SK-N-DZ (cell line): Measurements from ENCODE around the gene MEP1B.
"Not testable (repeated sequence)": the region's sequence is repeated elsewhere in the genome, so short reads cannot be mapped to it uniquely, and the experiment has no call there.

Experiments used
- DNase-seq: peaks from one replicate; pipeline ENCODE4 v3.0.0-alpha.2; 2015; ENCODE audit warnings: low spot score

MEP1B gene

DNA sequence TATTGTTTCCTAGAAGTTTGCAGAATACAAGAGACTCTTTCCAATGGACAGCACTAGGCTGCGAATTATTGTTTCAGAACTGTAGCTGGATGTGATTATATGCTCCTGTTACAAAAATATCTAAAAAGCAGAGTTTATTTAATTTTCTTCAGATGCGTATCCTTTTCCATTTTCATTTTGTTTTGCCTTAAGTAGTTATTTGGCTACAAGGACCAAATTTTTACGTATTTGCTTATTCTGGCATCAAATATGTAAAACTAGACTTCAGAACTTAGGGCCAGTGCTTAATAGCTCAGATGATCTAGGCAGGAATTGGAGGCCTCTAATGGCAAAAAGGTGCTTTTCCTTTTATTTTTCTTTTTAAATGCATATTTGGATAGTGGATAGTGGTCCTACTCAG, 18.7 kb downstream of the MEP1B start:
- DNase-seq: no peak

DNA sequence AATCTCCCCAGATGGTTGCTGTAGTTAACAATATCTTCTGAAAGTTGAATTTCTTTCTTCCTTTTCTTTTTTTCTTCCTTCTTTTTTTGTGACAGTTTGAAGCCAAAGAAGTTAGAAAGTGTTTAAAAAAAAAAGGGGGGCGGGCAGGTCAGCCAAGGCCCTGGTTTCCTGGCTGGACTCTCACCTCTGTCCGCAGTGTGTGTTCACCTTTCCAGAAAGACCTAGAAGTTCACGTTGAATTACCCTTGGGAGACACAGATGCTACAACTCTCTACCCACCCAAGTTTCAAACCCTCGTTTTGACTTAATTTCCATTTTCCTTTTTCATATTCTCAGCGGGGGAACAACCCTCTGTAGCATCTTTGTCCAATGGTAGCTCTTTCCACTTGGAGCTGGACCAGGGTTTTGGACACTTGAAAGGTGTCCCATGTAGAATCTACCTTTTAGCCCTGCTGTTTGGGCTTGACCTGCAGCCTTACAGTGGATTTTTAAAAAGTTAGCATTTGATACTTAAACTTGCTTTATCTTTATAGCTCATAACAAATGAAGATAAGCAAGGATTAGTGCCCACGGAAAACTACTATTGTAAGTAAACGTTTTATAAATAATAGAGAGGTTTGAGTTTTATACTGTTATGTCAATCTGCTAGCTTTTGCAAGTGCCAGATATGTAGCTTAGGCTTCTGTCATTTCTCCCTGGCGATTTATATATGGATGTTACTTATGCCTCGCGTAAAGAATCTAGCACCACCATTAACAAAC, 20.0 kb downstream of the MEP1B start:
- DNase-seq: no peak

DNA sequence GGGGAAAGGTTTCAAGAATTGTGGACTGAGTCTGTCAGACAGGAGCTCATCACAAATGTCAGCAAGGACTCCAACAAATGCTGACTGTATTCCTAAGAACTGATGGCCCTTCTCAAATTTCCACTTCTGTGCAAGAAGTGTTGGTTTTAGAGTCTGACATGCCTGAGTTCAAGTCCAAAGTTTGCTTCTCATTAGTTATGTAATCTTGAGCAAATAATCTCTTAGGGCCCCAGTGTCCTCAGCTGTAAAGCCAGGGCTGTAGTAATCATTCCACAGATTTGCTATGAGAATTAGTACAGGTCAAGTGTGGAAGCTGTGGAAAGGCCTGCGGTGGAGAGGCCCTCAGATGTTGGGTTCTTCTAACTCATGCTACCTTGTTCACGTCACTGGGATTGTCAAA, 23.9 kb downstream of the MEP1B start:
- no peak for DNase-seq

DNA sequence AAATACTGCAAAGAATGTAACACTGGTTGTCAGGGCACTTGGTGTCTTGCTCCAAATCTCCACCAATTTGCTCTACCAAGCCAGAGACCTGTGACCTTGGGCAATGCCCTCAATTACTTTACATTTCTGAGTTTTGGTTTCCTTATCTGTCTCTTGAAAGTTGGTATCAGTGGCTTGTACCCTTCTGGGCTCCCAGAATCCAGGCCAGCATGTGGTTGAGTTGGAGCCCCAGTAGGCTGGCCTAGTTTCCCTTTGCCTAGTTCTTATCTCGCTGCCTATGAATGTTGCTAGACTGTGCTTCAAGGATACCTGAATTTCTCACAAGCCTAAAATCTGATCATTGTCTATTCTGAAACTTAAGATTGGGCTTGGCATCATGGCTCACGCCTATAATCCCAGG, 26.6 kb downstream of the MEP1B start:
- DNase-seq: no peak

DNA sequence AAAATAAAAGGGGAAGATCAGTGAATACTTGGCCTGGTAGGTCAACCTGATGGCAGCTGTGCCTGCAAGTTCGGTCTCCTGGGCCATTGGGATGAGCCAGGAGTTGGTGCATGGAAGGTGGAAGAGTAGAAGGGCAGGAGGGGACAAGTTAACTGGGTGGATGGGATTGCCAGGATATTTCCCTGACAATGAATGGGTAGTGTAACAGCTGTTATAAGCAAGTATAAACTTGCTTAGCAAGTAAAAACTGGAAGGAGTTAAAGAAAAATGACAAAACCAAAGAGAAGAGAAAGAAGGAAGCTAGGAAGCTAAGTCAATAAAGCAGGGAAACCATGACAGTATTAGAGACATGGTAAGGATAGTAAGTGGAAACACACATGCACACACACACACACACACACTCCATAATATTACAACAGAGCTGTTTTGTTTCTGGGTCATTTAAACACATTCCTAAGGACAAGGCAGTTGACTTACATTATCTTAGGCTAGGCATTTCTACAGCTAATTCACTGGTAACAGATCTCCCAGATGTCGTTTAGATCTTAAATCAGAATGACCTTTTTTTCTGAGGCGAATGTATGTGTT, 29.7 kb downstream of the MEP1B start:
- no peak for DNase-seq

DNA sequence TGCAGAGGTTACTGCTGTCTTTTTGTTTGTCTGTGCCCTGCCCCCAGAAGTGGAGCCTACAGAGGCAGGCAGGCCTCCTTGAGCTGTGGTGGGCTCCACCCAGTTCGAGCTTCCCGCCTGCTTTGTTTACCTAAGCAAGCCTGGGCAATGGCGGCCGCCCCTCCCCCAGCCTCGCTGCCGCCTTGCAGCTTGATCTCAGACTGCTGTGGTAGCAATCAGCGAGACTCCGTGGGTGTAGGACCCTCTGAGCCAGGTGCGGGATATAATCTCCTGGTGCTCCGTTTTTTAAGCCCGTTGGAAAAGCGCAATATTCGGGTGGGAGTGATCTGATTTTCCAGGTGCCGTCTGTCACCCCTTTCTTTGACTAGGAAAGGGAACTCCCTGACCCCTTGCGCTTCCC, 43.5 kb downstream of the MEP1B start:
- not testable (repeated sequence) for DNase-seq

DNA sequence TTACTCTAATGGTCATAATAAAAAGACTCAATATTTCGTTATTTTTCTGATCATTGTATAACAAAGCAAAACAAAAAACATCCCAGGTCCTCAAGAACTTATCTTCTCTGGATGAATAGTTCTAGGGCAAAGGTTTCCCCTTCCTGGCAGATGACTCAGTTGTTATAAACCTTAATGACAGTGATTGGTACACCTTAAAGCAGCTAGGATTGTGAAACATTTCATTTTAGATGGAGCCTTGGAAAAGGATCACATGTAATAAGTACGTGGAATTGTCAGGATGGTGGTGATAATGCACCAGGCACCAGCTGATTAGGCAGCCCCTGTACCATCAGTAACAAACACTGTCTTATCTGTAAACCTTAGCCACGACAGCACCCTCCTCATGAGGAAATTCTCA, 47.2 kb downstream of the MEP1B start:
- DNase-seq: no peak

DNA sequence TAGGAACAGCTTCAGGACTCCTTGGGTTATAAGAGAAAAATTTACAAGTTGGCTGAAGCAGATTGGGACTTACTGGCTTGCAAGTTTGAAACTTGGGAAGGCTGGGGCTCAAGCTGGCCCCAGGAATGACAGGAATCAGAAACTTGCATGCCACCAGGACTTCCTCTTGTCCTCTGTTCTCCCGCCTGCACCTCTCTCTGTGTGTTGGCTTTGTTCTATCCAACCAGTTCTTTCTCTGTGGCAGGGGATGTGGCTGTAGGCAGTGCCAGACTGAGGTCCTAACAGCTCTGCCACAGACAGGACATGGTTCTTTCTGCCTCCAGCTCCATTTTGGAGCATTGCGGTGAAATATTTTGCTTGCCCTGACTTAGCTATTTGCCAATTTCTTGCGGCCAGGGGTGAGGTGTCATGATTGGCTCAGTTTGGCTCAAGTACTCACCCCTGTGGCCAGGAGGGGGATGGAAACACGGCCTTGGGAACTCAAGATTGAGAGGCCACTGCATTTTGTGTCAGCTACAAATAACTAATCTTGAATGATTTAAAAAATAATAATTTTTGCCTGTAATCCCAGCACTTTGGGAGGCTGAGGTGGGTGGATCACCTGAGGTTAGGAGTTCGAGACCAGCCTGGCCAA, 48.9 kb downstream of the MEP1B start:
- no peak for DNase-seq

DNA sequence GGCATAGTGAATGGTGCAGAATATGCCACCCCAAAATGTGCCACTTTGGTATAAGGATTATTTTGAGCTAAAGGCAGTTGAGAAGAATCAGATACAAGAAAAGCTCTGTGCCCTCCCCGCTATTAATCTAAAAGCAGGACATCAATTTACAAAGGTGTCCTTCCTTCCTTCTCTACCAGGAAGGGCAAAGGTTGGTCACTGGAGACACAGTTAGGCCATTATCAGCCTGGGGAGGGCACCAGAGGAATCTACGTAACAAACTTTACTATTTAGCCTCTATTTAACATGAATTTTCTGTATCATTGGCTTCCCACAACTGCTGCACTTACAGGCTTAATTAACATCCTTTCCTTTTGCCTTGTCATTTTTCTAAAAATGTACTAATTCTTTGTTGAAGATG, 52.6 kb downstream of the MEP1B start:
- no peak for DNase-seq

DNA sequence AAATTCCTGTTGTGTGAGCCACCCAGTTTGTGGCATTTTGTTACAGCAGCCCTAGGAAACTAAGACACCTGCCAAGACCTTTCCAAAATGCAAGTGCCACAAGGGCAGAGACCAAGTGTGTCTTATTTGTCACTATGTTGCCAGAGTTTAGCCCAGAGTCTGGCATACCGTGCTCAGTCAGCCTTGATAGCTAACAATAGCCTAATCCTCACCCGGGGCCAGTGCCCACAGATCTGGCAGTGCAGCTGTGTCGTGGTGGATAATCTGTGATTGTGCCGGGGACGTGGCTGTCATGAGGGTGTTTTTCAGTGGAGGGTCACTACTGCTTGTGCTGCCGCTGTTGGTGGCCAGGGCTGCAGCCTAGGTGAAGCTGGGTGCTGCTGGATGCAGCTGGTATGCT, 53.5 kb downstream of the MEP1B start:
- DNase-seq: no peak

DNA sequence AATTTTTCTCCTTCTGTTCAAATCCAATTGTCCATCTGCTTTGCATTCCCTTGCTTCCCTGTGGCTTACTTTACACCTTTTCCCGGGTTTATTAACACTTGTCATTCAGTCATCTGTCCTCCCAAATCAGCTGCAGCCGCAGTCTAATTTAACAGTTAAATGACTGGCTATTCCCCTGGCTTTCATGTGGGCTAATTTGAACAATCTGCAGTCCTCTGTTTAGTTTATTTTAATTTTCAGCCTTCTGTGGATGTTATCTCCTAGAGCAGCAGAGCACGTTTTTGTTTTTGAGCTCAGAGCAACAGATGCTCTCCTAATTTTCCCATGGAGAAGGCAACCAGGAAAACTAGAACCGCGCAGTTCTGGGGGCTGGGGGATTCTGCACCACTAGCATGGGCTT, 55.0 kb downstream of the MEP1B start:
- peak; percentile 15 for DNase-seq

DNA sequence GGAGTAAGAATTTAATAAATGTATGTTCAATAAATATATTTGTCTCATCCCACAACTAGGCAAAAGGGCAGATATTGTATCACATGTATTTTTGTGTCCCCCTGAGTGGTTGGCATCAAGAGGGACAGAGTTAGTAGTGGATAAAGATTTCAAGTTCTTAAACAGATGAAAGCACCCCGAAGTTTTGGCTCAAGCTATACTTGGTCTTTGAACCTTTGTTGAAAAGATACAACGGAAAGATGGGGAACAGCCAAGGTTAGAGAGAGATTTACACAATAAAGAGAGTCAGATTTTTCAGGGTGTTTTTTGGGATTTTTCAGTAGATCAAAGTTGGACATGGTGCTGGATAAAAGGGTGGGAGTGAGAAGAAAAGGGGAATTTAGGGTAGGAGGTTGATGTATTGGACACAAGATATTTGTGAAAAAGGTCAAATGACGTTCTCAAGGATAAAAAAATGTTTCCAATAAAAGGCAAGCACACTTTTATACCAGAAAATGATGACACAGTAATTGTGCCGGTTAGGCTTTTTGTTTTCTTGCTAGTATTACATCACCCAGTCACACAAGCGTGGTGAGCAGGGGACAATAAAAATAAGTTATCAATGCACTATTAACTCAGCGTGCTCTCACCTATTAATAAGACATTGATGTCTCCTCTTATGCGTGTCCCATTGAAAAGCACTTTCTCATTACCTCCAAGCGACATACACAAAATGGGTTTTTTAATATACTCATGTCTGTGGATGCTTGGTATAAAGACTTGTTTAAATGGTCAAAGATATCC, 59.5 kb downstream of the MEP1B start:
- no peak for DNase-seq

DNA sequence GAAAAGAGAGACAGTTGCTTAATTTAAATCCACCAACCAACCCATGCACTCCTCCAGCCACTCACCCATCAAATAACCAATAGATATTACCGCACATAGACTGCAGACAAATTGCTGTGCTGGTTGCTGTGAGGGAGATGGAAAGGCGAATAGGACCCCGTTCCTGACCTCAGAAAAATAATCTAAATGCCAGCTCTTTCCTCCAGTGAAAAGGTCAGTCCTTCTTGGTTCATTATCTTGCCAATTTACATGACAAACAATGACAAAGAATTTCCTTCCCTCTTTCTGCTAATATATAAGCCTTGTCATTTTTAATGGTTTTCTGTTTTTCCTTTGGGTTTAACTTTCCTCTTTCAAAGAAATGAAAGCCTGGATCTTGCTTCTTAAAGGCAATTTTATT, 61.6 kb downstream of the MEP1B start:
- DNase-seq: no peak

DNA sequence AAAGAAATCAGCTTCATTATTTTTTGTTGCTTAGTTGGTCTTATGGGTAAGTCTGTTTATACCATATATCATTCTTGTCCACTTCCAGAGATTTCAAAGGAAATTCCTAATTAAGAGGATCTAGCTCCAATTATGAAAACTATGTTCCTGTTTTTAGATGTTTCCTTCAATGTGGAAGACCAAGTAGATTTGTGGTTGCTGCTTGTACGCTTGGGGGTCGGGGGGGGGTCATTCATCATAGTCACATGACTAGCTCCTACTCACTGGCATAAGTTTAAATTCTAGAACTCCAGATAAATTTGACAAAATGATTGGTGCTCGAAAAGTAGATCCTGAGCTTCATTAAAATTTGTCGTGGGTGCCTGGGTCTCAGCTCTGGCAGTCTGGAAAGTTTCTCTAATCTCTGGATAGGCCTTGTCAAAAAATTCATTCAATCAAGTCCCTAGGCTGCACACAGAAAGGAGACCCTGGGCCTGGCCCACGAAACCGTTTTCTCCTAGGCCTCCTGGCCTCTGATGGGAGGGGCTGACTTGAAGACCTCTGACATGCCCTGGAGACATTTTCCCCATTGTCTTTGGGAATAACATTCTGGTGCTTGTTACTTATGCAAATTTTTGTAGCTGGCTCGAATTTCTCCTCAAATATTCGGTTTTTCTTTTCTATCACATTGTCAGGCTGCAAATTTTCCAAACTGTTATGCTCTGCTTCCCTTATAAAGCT, 62.5 kb downstream of the MEP1B start:
- DNase-seq: no peak

DNA sequence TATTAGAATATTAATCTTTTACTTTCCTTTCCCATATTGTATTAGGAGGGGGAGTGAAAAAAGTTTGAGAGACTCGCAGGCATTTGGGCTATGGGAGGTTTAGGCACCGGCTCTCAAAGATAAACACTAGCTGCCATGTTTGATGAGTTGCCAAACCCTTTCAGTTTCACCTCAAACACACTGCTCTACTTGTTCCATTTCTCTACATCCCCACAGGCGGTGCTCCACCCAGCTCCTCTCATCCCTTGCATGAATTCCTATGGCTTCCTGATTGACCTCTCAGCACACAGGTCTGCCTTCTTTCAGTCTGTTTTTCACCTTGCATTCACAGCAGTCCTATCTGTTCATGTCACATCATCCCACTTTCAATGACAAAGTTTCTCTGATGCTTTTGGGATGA, 65.7 kb downstream of the MEP1B start:
- DNase-seq: no peak

DNA sequence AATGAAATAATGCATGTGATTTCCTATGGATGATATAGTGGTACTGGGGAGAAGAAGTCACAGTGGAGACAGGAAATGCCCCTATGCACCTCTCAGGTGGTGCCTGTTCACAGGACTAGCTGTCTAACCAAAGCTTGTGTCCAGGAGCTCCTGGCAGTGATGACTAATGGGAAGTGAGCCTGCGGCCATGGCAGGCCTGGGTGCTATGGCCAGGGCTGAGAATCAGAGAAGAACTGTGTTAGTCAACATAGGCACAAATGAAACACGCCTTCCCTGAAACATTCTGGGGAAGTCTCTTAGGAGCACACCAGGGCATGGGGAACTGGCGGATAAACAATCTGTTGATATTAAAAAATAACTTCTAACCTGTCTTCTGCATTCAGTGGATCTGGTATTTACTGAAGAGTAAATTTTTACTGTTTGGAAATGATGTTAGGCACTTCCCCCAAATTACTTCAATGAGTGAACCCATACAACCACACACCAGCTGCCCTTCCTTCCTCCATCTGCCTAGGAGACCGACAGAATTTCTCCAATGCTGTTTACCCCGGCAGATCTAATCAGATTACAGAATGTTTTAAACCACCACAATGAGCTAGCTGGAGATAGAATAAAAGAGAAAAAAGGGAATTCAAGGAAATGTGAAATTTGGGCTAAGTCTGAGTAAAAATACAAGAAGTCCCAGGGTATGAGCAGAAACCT, 67.4 kb downstream of the MEP1B start:
- no peak for DNase-seq

DNA sequence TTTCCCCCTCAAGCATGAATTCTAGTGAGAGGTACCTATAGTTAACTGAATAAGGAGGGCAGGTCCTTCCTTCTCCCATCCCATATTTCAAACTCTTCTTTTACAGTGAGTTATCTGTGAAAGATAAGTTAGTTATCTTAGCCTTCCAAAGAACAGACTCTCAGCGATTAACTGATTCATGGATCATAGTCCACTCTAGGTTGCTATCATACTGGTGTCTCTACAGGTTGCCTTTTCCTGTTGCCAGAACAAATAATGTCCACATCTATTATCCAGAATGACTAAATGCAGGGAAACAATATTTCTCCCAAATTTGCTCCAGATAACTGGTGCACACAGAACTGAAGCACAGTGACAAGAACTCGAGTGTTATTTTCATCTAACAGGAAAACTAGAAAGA, 68.3 kb downstream of the MEP1B start:
- no peak for DNase-seq

DNA sequence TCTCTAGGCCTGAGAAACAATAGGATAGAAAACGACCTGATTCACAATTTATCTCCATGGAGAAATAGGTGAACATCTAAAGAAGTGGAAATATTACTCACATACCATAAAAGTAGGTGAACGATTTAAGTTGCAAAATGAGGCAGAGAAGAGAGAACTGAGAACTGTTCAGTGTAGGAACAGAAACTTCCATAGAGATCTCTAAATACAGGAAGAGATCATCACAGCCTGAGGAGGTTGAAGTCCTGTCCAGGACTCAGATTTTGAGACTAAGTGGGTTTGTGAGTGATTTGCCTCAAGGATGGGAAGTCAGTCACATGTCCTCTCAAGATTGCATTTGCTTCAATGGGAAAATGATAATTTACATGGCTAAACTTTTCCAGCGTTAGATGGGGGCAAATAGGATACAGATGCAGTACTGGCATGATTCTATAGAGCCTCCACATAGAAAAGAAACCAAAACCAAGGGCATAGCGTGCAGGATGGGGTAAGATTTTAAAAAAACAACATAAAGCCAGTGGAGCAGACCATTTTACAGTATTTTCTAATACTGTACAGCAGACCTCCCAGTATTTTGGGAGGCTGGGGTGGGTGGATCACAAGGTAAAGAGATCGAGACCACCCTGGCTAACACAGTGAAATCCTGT, 68.8 kb downstream of the MEP1B start:
- no peak for DNase-seq

DNA sequence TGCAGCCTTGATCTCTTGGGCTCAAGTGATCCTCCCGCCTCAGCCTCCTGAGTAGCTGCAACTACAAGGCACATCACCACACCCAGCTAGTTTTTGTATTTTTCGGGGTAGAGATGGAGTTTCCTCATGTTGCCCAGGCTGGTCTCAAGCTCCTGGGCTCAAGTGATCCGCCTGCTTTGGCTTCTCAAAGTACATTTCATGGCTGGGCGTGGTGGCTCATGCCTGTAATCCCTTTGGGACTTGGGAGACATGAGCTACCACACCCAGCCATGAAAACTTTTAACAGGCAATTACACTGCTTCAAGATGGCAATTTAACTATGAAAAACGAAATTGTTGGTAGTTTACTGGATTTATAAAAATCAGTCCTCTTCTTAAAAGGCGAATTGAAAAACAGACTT, 69.7 kb downstream of the MEP1B start:
- DNase-seq: no peak

DNA sequence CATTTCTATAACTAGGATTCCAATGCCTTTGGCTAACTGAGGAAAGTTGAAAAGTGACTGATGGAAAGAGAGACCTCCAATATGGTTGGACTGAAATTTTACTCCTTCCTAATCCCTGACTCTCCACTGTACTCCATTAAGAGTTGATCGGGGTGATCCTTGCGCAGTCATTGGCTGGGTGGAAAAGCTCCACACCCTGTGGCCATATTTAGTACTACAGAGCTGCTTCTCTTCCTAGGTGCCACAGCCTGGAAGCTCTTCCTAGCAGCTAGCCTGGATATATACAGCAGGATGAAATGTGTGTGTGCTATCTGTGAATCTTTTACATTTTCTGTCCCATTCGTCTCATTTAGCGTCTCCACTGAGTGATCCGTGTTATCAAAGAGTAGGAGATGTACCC, 71.2 kb downstream of the MEP1B start:
- DNase-seq: no peak

DNA sequence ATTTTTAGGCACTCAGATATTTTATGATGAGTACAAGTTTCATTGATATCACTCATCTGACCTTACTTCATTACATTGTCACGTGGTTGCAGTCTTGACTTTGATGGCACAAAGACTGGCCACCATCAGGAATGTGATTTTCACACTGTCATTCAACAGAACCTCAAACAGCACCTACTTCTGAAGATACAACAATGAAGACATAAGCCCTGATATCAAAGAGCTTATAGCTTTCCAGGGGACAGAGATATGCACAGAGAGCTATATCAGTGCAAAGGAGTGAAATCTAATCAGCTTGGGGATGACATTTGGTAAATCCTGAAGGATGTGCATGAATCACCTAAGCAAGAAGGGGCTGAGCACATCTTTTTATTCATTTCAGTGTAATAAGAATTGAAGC, 72.3 kb downstream of the MEP1B start:
- no peak for DNase-seq
